Activated T-helper 17 cell treated with anti-CD3 and anti-CD28 coated beads, Interleukin-2, amount 50 U/mL, for 72 hours (primary cell): ENCODE results near the gene ANKRD11. TPM values are rescaled to one million over a fixed set of nuclear protein-coding genes. Genes with fewer than 3 reads are reported as not detected.

Experiments
- ATAC-seq: fragments of 150-1000 bp; cut with Tn5 transposase; replicated peaks from 2 replicates; pipeline ENCODE4 v1.10.0; 2021; ENCODE audit warnings: mild to moderate bottlenecking, moderate library complexity
- H3K27ac Mint-ChIP-seq: one replicate; pipeline ENCODE4 v1.8.0; 2022; ENCODE audit warnings: mixed read lengths
- H3K27me3 Mint-ChIP-seq: one replicate; pipeline ENCODE4 v1.8.0; 2022; ENCODE audit warnings: mixed read lengths
- H3K36me3 Mint-ChIP-seq: one replicate; pipeline ENCODE4 v1.8.0; 2022; ENCODE audit warnings: low read depth, mild to moderate bottlenecking, mixed read lengths
- H3K4me1 Mint-ChIP-seq: one replicate; pipeline ENCODE4 v1.8.0; 2022; ENCODE audit warnings: mixed read lengths
- H3K4me3 Mint-ChIP-seq: one replicate; pipeline ENCODE4 v1.8.0; 2022; ENCODE audit warnings: mild to moderate bottlenecking, mixed read lengths
- H3K9me3 Mint-ChIP-seq: one replicate; pipeline ENCODE4 v1.8.0; 2022; ENCODE audit warnings: mixed read lengths
- total RNA-seq, 2 donors: library from RNA; stranded (reverse); gene quantifications; one replicate each; pipeline ENCODE4 v1.2.3, GENCODE V29; 2022

ANKRD11 gene
- total RNA-seq, 2 donors from 2014 or later: 166 to 178 TPM

GRCh38 chr16:89319886-89320781, 170.2 kb downstream of the ANKRD11 start:
- no peaks in the 10 kb centered on the region for H3K27me3 Mint-ChIP-seq
- ATAC-seq: peak; percentile 62

GRCh38 chr16:89319631-89319885, 170.8 kb downstream of the ANKRD11 start:
- Mint-ChIP-seq H3K27ac (peak overlapping the region; percentile 83), H3K36me3 (peaks cover 65% of the 10 kb centered on the region), H3K4me1 (peaks cover 76% of the 10 kb centered on the region), H3K9me3 (no peaks in the 10 kb centered on the region), H3K4me3 (peak overlapping the region; percentile 84), H3K27me3 (no peaks in the 10 kb centered on the region)
- no peak for ATAC-seq

More at GRCh38 chr16:89319886-89320781, 170.2 kb downstream of the ANKRD11 start:
- H3K36me3 Mint-ChIP-seq: peaks cover 65% of the 10 kb centered on the region
- peak overlapping the region; percentile 83 for H3K27ac Mint-ChIP-seq
- no peaks in the 10 kb centered on the region for H3K9me3 Mint-ChIP-seq
- peak overlapping the region; percentile 84 for H3K4me3 Mint-ChIP-seq
- peaks cover 76% of the 10 kb centered on the region for H3K4me1 Mint-ChIP-seq

DNA sequence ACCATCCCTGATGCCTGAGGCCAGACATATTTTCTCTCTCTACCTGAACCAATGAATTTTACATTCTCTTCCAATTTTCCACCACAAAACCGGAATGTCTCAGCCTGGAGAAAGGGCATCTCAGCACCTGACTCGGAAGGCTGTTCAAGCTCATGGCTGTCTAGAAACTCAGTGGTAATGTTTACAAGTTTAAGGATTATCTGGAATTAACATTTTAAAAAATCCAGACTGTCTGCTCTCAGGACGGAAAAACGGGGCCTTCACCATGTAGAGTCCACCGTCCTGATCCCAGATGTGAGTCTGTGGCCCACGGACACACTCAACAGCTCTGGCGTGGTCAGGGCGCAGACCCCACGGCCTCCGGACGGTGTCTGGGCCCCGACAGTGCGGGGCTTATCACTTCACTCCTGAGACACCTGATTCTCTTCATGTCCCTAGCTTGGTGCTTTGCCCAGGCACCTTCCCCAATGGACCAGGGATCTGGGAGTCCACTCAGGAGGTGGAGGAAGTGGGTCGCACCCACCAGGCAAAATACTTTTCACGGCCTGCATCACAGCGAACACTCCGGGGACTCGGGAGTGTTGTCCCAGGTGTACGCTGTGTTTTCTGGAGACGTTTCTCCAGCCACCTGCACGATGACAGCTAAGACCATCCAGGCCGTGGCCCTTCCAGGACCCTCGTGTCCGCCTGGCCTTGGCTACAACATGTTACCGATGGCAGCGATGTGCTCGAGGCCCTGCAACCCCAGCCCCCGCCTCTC, 171.3 kb downstream of the ANKRD11 start:
- Mint-ChIP-seq H3K27me3 (no peaks in the 10 kb centered on the region), H3K4me3 (peak overlapping the region; percentile 84), H3K9me3 (no peaks in the 10 kb centered on the region), H3K4me1 (peaks cover 79% of the 10 kb centered on the region), H3K36me3 (peaks cover 65% of the 10 kb centered on the region), H3K27ac (peak overlapping the region; percentile 83)
- no peak for ATAC-seq

GRCh38 chr16:89318430-89318758, 172.0 kb downstream of the ANKRD11 start:
- H3K4me3 Mint-ChIP-seq: peak overlapping the region; percentile 84
- H3K9me3 Mint-ChIP-seq: no peaks in the 10 kb centered on the region
- no peak for ATAC-seq
- peak overlapping the region; percentile 83 for H3K27ac Mint-ChIP-seq
- peaks cover 74% of the 10 kb centered on the region for H3K4me1 Mint-ChIP-seq
- H3K36me3 Mint-ChIP-seq: peaks cover 66% of the 10 kb centered on the region
- H3K27me3 Mint-ChIP-seq: no peaks in the 10 kb centered on the region

- Mint-ChIP-seq H3K9me3 (no peaks in the 10 kb centered on the region), H3K36me3 (peaks cover 72% of the 10 kb centered on the region), H3K4me1 (peaks cover 70% of the 10 kb centered on the region), H3K27me3 (no peaks in the 10 kb centered on the region), H3K27ac (peak overlapping the region; percentile 93), H3K4me3 (peak overlapping the region; percentile 84)
- ATAC-seq: no peak
Observed at GRCh38 chr16:89317729-89318429, 172.5 kb downstream of the ANKRD11 start.

DNA sequence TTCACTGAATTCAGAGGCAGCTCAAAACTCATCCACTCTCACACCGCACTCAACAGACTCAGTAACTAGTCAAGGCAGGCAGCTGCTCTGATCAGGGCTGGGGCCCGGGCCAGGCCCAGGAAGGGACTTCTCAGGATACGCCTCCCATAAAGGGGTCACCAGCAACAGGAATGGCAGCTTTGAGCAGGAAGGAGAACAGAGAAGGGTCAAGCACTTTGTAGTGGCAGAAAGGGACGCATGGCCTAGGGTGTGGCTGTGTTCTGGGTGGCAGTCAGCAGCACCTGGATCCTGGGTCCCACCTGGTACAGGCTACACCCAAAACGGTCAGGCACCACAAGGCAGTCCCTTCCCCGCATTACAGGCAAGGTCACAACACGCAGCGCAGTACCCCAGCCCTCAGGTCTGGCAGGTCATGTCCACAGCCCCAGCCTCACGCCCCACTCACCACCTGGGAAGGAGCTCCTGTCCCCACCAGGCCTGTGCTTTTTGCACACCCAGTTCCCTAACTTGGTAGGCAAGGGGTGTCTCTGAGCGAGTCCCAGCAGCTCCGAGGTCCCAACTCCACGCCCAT, 173.2 kb downstream of the ANKRD11 start:
- Mint-ChIP-seq H3K4me1 (peaks cover 65% of the 10 kb centered on the region), H3K9me3 (no peaks in the 10 kb centered on the region), H3K27ac (peak overlapping the region; percentile 93), H3K4me3 (peak overlapping the region; percentile 84), H3K27me3 (no peaks in the 10 kb centered on the region), H3K36me3 (peaks cover 76% of the 10 kb centered on the region)
- no peak for ATAC-seq

- Mint-ChIP-seq H3K27ac (peak overlapping the region; percentile 93), H3K4me3 (peak overlapping the region; percentile 84), H3K9me3 (no peaks in the 10 kb centered on the region), H3K4me1 (peaks cover 60% of the 10 kb centered on the region), H3K36me3 (peaks cover 77% of the 10 kb centered on the region), H3K27me3 (no peaks in the 10 kb centered on the region)
- ATAC-seq: no peak
Observed at GRCh38 chr16:89316701-89317100, 173.7 kb downstream of the ANKRD11 start.

DNA sequence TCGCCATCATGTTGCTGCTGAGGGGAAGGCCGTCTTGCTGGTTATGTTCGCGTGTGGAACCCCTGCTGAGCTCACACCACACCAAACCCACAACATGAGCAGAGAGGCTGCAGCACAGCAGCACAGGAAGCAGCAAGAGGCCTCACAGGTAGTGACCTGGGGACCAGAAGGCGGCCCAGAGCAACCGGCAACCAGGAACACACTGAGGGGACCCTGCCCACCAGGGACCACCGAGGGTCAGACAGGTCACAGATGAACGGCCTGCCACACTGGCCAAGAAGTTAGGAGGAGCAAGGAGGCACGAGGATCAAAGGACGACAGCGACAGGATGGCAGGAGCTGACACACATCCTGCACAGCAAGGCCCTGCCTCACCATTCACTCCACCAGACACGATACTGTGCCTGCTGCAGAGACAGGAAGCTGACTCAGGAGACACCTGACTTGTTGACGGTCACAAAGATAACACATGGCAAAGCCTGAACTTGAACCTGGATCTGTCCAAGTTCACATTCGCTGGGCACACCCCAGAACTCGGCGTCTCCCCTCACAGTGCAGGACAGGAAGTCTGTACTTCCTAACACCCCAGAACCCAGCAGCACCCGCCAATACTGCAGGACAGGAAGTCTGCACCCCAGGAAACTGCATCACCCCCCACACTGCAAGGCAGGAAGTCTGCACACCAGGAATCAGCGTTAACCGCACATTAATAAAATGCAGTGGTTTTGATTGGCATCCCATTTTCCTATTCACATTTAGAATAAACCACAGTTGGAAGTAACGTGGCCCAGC, 174.4 kb downstream of the ANKRD11 start:
- Mint-ChIP-seq H3K36me3 (peaks cover 84% of the 10 kb centered on the region), H3K4me1 (peaks cover 58% of the 10 kb centered on the region), H3K9me3 (no peaks in the 10 kb centered on the region), H3K4me3 (peak overlapping the region; percentile 84), H3K27me3 (no peaks in the 10 kb centered on the region), H3K27ac (peak overlapping the region; percentile 93)
- peak; percentile 85 for ATAC-seq

GRCh38 chr16:89315271-89315670, 175.1 kb downstream of the ANKRD11 start:
- no peak for ATAC-seq
- no peaks in the 10 kb centered on the region for H3K27me3 Mint-ChIP-seq
- peak overlapping the region; percentile 93 for H3K27ac Mint-ChIP-seq
- H3K4me3 Mint-ChIP-seq: peak overlapping the region; percentile 84
- H3K4me1 Mint-ChIP-seq: peaks cover 55% of the 10 kb centered on the region
- H3K9me3 Mint-ChIP-seq: no peaks in the 10 kb centered on the region
- peaks cover 92% of the 10 kb centered on the region for H3K36me3 Mint-ChIP-seq

GRCh38 chr16:89314854-89315253, 175.5 kb downstream of the ANKRD11 start:
- peak overlapping the region; percentile 93 for H3K27ac Mint-ChIP-seq
- peaks cover 55% of the 10 kb centered on the region for H3K4me1 Mint-ChIP-seq
- H3K27me3 Mint-ChIP-seq: no peaks in the 10 kb centered on the region
- H3K9me3 Mint-ChIP-seq: no peaks in the 10 kb centered on the region
- H3K4me3 Mint-ChIP-seq: peak overlapping the region; percentile 84
- peaks cover 94% of the 10 kb centered on the region for H3K36me3 Mint-ChIP-seq
- ATAC-seq: no peak

DNA sequence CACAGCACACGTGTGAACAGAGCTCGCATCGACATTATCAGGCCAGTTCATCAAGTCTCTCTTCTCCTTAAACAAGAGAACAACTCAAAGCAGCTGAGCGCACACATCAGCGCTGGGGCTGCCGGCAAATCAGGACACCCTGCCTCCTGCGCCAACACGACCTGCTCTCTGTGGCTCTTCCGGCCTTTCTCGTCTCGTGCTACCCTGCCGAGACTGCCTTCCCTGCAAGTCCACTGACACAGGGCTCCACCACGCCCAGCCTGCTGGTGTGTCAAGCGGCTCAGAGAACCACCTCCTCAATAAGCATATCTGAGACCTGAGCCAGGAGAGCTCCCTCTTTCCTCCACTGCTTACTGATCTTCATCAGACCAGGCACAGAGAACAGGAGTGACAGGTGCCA, 176.0 kb downstream of the ANKRD11 start:
- ATAC-seq: peak; percentile 37
- peaks cover 54% of the 10 kb centered on the region for H3K4me1 Mint-ChIP-seq
- no peaks in the 10 kb centered on the region for H3K9me3 Mint-ChIP-seq
- H3K27me3 Mint-ChIP-seq: no peaks in the 10 kb centered on the region
- peak overlapping the region; percentile 84 for H3K4me3 Mint-ChIP-seq
- H3K27ac Mint-ChIP-seq: peak overlapping the region; percentile 93
- peaks cover 95% of the 10 kb centered on the region for H3K36me3 Mint-ChIP-seq

GRCh38 chr16:89313583-89313982, 176.8 kb downstream of the ANKRD11 start:
- Mint-ChIP-seq H3K4me3 (peak overlapping the region; percentile 84), H3K4me1 (peaks cover 54% of the 10 kb centered on the region), H3K27me3 (no peaks in the 10 kb centered on the region), H3K27ac (peak overlapping the region; percentile 93), H3K9me3 (no peaks in the 10 kb centered on the region), H3K36me3 (peaks cover 97% of the 10 kb centered on the region)
- ATAC-seq: no peak

GRCh38 chr16:89312598-89313299, 177.6 kb downstream of the ANKRD11 start:
- Mint-ChIP-seq H3K27ac (peak overlapping the region; percentile 61), H3K36me3 (peaks cover 89% of the 10 kb centered on the region)

More at GRCh38 chr16:89312598-89313299, 177.6 kb downstream of the ANKRD11 start:
- Mint-ChIP-seq H3K27me3 (no peaks in the 10 kb centered on the region), H3K4me1 (peaks cover 54% of the 10 kb centered on the region), H3K4me3 (no peak overlapping the region), H3K9me3 (no peaks in the 10 kb centered on the region)
- ATAC-seq: no peak
